ENCODE data around the gene TNFAIP8L3. TPM values are rescaled to one million over a fixed set of nuclear protein-coding genes. Genes with fewer than 3 reads are reported as not detected.

The TNFAIP8L3 gene
- total RNA-seq, 1 experiment from 2014 or later = 0.04 TPM

- Histone ChIP-seq H3K27ac (no peak overlapping the region), H3K4me1 (no peaks in the 10 kb centered on the region), H3K27me3 (no peaks in the 10 kb centered on the region), H3K36me3 (no peaks in the 10 kb centered on the region), H3K4me3 (no peak overlapping the region), H3K9me3 (replicated peaks) (no peaks in the 10 kb centered on the region)
- DNase-seq = no peak
Measured at GRCh38 chr15:51089041-51089440, 5.7 kb downstream of the TNFAIP8L3 start.

DNA sequence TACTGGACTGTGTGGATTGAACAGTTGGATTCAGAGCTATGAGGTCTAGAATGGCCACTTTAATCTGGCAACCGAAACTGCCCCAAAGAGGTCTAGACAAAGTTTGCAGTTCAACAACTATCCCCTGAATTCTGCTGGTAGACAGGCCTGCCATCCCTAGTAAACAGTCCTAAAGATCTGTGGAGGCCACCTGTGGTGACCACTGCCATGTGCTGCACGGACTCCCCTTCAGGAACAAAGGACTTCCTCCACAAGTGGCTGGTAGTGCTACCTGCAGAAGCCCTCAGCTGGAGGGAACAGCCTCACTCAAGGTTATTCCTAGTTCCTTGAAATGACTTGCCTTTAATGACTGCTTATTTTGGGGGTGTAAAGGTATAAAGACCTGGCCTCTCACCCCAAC, 6.1 kb downstream of the TNFAIP8L3 start:
- no peak for DNase-seq
- Histone ChIP-seq H3K27ac (no peak overlapping the region), H3K4me3 (no peak overlapping the region), H3K36me3 (no peaks in the 10 kb centered on the region), H3K9me3 (replicated peaks) (no peaks in the 10 kb centered on the region), H3K27me3 (no peaks in the 10 kb centered on the region), H3K4me1 (no peaks in the 10 kb centered on the region)

GRCh38 chr15:51087513-51087912, 7.2 kb downstream of the TNFAIP8L3 start:
- Histone ChIP-seq H3K27ac (no peak overlapping the region), H3K4me3 (no peak overlapping the region), H3K36me3 (no peaks in the 10 kb centered on the region), H3K9me3 (replicated peaks) (no peaks in the 10 kb centered on the region), H3K4me1 (no peaks in the 10 kb centered on the region), H3K27me3 (no peaks in the 10 kb centered on the region)
- DNase-seq = no peak

- DNase-seq = no peak
- Histone ChIP-seq H3K4me1 (no peaks in the 10 kb centered on the region), H3K4me3 (no peak overlapping the region), H3K27ac (no peak overlapping the region), H3K36me3 (no peaks in the 10 kb centered on the region), H3K9me3 (replicated peaks) (no peaks in the 10 kb centered on the region), H3K27me3 (no peaks in the 10 kb centered on the region)
Measured at GRCh38 chr15:51086409-51086808, 8.3 kb downstream of the TNFAIP8L3 start.

GRCh38 chr15:51085764-51086163, 8.9 kb downstream of the TNFAIP8L3 start:
- no peaks in the 10 kb centered on the region for H3K36me3 ChIP-seq
- DNase-seq = no peak
- H3K4me1 ChIP-seq = 0 out of 2 replicates have a peak, but pooled peaks cover under 1% of the 10 kb centered on the region
- H3K9me3 ChIP-seq (replicated peaks) = no peaks in the 10 kb centered on the region
- no peaks in the 10 kb centered on the region for H3K27me3 ChIP-seq
- H3K4me3 ChIP-seq = no peak overlapping the region
- no peak overlapping the region for H3K27ac ChIP-seq

- H3K27ac ChIP-seq = no peak overlapping the region
- H3K4me1 ChIP-seq = 0 out of 2 replicates have a peak, but pooled peaks cover 5% of the 10 kb centered on the region
- no peaks in the 10 kb centered on the region for H3K27me3 ChIP-seq
- DNase-seq = no peak
- no peaks in the 10 kb centered on the region for H3K36me3 ChIP-seq
- H3K4me3 ChIP-seq = no peak overlapping the region
- H3K9me3 ChIP-seq (replicated peaks) = no peaks in the 10 kb centered on the region
Measured at GRCh38 chr15:51083641-51084166, 11.0 kb downstream of the TNFAIP8L3 start.

DNA sequence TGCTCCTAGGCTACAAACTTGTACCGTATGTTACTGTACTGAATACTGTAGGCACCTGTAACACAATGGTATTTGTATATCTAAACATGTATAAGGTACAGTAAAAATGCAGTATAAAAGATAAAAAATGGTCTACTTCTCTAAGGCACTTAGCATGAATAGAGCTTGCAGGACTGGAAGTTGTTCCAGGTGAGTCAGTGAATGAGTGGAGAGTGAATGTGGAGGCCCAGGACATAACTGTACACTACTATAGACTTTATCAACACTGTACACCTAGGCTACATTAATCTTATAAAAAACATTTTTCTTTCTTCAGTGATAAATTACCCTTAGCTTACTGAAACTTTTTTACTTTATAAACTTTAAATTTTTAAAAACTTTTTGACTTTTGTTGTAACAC, 12.5 kb downstream of the TNFAIP8L3 start:
- Histone ChIP-seq H3K4me3 (no peak overlapping the region), H3K27ac (no peak overlapping the region), H3K4me1 (0 out of 2 replicates have a peak, but pooled peaks cover 5% of the 10 kb centered on the region), H3K9me3 (replicated peaks) (no peaks in the 10 kb centered on the region), H3K36me3 (no peaks in the 10 kb centered on the region), H3K27me3 (no peaks in the 10 kb centered on the region)
- no peak for DNase-seq

DNA sequence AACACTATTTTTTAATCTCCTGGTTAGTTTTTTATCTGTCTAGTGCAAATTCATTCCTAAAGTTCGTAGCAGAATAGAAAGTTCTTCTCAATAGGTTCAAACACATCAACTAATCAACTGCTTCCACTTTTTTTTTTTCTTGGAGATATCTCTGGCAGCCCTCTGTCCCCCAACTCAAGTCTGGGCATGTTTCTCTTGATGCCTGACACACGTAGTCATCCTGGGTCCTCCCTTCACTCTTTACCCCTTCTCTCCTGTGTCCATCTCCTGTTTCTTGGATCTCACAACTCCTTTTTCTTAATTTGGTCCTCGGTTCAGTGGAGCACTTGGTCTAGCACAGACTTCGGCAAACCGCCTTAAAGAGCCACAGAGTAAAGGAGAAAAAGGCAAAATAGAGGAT, 14.4 kb downstream of the TNFAIP8L3 start:
- H3K4me3 ChIP-seq = no peak overlapping the region
- H3K9me3 ChIP-seq (replicated peaks) = no peaks in the 10 kb centered on the region
- no peaks in the 10 kb centered on the region for H3K27me3 ChIP-seq
- H3K27ac ChIP-seq = no peak overlapping the region
- peak in 1 of 2 experiments; percentile 17 for DNase-seq
- no peaks in the 10 kb centered on the region for H3K36me3 ChIP-seq
- H3K4me1 ChIP-seq = 0 out of 2 replicates have a peak, but pooled peaks cover 5% of the 10 kb centered on the region

- Histone ChIP-seq H3K27me3 (no peaks in the 10 kb centered on the region), H3K9me3 (replicated peaks) (no peaks in the 10 kb centered on the region), H3K36me3 (no peaks in the 10 kb centered on the region), H3K27ac (no peak overlapping the region), H3K4me1 (0 out of 2 replicates have a peak, but pooled peaks cover 5% of the 10 kb centered on the region), H3K4me3 (no peak overlapping the region)
- DNase-seq = no peak
Measured at GRCh38 chr15:51079226-51079625, 15.5 kb downstream of the TNFAIP8L3 start.

DNA sequence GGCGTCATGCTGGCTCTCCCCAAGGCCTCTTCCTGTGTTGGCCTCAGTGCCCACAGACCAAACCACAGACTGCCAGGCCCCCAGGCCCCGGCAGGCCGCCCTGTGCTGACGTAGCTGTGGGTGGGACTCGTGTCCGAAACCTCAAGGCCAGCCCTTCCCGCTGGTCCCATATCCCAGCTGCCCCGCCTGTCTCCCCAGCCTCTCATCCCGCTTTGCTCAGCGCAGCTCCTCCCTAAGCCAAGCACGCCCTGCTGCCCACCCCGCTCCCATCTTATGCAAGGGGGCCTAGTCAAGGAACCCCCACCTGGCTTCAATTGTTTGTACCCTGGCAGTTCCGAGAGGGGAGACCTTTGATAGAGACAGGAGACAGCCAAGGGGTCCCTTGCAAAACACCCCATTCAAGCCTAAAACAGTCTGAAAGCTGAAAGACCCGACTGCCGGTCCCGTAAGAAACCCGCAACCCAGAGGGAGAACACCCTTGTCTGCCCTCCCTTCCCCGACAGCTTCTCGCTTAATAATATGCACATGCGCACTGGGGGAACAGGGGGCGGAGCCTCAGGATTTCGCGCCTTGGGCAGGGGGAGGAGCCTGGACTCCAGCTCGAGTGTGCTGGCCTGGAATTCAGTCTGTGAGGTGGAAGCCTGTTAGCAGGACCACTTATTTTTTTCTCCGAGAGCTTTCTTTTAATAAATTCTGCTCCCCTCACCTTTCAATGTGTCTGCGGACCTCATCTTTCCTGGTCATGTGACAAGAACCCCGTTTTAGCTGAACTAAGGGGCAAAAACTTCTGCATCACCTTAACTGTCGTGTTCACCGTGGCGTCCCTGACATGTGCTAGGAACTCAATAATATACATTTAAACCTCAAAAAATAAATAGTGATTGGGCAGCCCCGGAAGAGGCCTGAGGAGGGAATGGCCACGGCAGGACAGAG, 17.2 kb downstream of the TNFAIP8L3 start:
- Histone ChIP-seq H3K27ac (no peak overlapping the region), H3K27me3 (no peaks in the 10 kb centered on the region), H3K9me3 (replicated peaks) (no peaks in the 10 kb centered on the region), H3K4me1 (0 out of 2 replicates have a peak, but pooled peaks cover 5% of the 10 kb centered on the region), H3K36me3 (no peaks in the 10 kb centered on the region), H3K4me3 (no peak overlapping the region)
- DNase-seq = peak; percentile 14 to 27

GRCh38 chr15:51076524-51077220, 18.0 kb downstream of the TNFAIP8L3 start:
- no peaks in the 10 kb centered on the region for H3K9me3 ChIP-seq (replicated peaks)
- H3K27ac ChIP-seq = no peak overlapping the region
- H3K36me3 ChIP-seq = no peaks in the 10 kb centered on the region
- H3K4me3 ChIP-seq = no peak overlapping the region
- H3K27me3 ChIP-seq = no peaks in the 10 kb centered on the region
- H3K4me1 ChIP-seq = 0 out of 2 replicates have a peak, but pooled peaks cover 5% of the 10 kb centered on the region
- DNase-seq = no peak

DNA sequence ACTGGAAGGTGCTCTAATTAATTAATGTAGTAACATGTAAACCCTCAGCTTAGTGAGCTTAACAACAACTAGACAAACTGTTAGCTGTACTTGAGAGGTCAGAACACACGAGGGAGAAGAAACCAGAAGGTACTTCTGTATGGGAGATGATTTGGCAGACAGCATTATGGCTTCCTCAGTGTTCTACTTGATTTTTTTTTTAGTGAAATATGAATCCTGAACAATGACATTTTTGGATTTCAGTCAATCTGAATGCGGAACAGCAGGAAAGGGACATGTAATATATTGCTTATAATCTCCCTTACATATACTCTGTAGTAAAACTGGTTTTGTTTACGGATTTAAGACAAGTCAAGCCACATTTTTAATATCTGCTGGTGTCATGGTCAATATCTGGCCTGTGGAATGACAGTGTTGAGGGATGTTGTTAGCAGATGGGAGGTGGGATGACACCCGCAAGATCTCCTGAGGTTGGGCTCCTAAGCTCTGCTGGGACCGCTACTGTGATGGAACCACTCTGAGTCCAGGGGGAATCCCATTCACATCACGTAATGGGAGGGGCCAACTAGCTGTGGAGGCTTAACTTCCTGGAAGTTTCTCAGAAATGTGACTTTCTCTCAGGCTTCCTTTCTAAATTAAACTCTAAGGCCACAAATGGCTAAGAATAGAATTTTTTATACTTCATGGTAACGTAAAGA, 18.7 kb downstream of the TNFAIP8L3 start:
- Histone ChIP-seq H3K27ac (no peak overlapping the region), H3K4me3 (no peak overlapping the region), H3K9me3 (replicated peaks) (no peaks in the 10 kb centered on the region), H3K27me3 (no peaks in the 10 kb centered on the region), H3K36me3 (no peaks in the 10 kb centered on the region), H3K4me1 (0 out of 2 replicates have a peak, but pooled peaks cover 5% of the 10 kb centered on the region)
- DNase-seq = no peak

DNA sequence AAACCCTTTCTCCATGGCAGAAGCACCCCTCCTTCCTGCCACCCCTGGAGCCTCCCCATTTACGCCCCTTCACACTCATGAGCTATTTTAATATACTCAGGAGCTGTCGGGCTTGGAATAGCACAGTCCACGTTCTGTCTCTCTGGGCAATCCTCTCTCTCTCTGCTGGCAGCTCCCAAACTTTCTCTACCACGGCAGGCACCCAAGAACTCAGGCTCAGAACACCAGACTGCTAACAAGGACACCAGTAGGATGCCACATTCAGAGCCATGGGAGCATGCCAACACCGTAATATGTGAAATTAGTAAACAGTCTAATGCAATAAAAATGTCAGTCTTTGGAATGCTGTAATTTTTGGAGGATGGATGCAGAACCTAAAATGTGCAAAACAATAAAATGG, 19.3 kb downstream of the TNFAIP8L3 start:
- Histone ChIP-seq H3K27ac (no peak overlapping the region), H3K36me3 (no peaks in the 10 kb centered on the region), H3K4me3 (no peak overlapping the region), H3K27me3 (no peaks in the 10 kb centered on the region), H3K9me3 (replicated peaks) (no peaks in the 10 kb centered on the region), H3K4me1 (0 out of 2 replicates have a peak, but pooled peaks cover under 1% of the 10 kb centered on the region)
- no peak for DNase-seq

GRCh38 chr15:51074926-51075325, 19.8 kb downstream of the TNFAIP8L3 start:
- Histone ChIP-seq H3K27me3 (no peaks in the 10 kb centered on the region), H3K36me3 (no peaks in the 10 kb centered on the region), H3K4me1 (no peaks in the 10 kb centered on the region), H3K9me3 (replicated peaks) (no peaks in the 10 kb centered on the region), H3K4me3 (no peak overlapping the region), H3K27ac (no peak overlapping the region)
- DNase-seq = no peak
